Mammary epithelial cell (primary cell): ENCODE measurements around the gene NCKAP5.

ENCODE experiments used
- CTCF ChIP-seq, 2 donors: IDR thresholded peaks in 1 of 2; conservative IDR thresholded peaks in 1 of 2; 2 replicates each; pipeline ENCODE4 v1.5.1; 2011 to 2012; ENCODE audit warnings: inconsistent platforms in 2 of 2, low read length in 2 of 2, mild to moderate bottlenecking in 2 of 2, control low read depth in 1 of 2, low read depth in 1 of 2; ENCODE audit not compliant: insufficient read depth in 1 of 2; ENCODE audit errors: extremely low read depth in 1 of 2
- EZH2 ChIP-seq: IDR thresholded peaks from 2 replicates; pipeline ENCODE4 v1.6.1; 2012; ENCODE audit warnings: low read length, inconsistent platforms, borderline replicate concordance

GRCh38 chr2:132877923-132878322 is 690.3 kb downstream of the NCKAP5 start:
- TF ChIP-seq EZH2 (no peak), CTCF (conservative IDR thresholded peaks at IDR 0.05 in 1 of 2, IDR thresholded peaks at IDR 0.05 in 1 of 2; ENCODE audit: extremely low read depth in 1 of 2, insufficient read depth in 1 of 2, low read depth in 1 of 2, low read length in 2 of 2) (no peak)
